GF-D8 (cell line): ENCODE data around the gene BRICD5.
"Not testable (repeated sequence)": the region's sequence is repeated elsewhere in the genome, so short reads cannot be mapped to it uniquely, and the experiment has no call there.

Source experiments
- DNase-seq: peaks from one replicate; lab custom pipeline; 2025; lab: John Stamatoyannopoulos, UW

The BRICD5 gene

GRCh38 chr16:2210386-2211365 lies at the start of gene BRICD5:
TSS of gene BRICD5 (minus strand) at chr16:2210863. CDS start at chr16:2210833, 30 bp downstream.
- DNase-seq, result no peak

DNA sequence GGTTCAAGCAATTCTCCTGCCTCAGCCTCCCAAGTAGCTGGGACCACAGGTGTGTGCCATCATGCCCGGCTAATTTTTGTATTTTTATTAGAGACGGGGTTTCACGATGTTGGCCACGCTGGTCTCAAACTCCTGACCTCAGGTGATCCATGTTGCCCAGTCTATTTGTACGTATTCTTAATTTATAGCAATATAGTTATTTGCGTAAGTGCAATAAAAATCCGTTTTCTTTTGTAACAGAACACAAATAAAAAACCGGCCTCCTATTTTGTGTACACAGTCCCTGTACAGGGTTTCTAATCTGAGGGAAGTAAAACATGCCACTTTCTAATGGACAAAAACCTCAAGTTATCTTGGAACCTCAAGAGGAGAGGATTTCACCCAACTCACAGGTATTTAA lies 49.6 kb upstream of the BRICD5 start:
- no peak for DNase-seq

GRCh38 chr16:2258530-2258929 lies 47.9 kb upstream of the BRICD5 start:
- not testable (repeated sequence) for DNase-seq

DNA sequence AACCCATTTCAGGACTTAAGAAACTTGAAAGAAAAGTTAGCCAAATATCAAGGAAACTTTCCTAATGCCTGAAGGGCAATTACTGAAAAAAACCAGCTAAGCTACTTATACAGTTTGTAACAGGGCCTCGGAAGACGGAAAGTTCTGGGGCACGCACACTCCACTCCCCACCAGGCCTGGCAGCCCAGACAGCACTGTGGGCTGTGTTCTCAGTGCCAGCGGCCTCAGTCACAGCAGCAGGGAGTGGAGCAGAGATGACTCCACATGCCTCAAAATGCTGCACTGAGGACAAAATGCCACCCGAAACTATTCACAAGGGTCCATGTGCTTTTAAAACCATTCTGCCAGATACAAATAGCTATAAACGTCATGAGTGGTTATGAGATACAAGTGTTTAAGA lies 47.1 kb upstream of the BRICD5 start:
- no peak for DNase-seq

GRCh38 chr16:2256531-2257140 lies 46.0 kb upstream of the BRICD5 start:
- DNase-seq, result no peak

- no peak for DNase-seq
Observed at GRCh38 chr16:2253293-2253692, 42.6 kb upstream of the BRICD5 start.

- DNase-seq, result no peak
Observed at GRCh38 chr16:2252806-2253148, 42.1 kb upstream of the BRICD5 start.

DNA sequence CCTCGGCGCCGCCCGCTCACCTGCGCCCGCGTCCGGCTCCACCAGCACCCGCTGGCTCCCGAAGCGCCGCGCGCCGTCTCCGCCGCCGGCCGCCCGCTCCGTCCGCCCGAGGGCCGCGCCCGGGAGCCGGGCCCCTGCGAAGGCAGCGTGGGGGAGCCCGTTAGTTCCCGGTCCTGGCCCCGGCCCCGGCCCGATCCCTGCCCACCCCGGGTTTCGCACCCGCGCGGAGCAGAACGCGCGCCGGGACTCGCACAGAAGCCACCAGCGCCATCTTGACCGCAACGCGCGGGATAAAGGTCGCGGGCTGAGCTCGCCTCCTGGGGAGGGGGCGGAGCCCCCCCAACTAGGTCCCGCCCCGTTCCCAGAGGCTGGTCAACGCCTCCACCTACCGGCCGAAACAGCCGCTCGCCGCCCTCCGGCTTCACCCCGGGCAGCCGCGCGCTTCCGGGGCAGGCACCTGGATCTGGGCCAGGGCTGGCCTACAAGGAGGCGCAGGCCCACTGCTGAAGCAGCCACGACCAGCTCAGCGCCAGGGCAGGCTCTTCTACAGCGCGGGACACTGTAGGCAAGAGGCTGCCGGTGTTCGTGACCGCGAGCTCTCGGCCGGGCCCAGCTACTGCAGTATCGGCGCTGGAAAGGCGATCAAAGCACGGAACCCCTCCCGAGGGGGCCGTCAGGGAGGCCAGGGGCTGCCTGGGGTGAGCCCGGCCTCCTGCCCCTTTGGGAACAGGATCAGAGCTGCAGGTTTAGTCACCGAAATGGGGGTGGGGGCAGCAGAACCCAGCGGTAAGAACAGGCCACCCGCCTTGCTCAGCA lies 40.8 kb upstream of the BRICD5 start, which contains the start of gene ECI1:
Gene ECI1, minus strand, starts transcription at position 292 of the 816 bp plus-strand sequence. Its CDS starts 21 bp downstream, at position 271.
- peak; percentile 89 for DNase-seq

GRCh38 chr16:2250652-2251295 lies 40.1 kb upstream of the BRICD5 start:
- no peak for DNase-seq

GRCh38 chr16:2246301-2246885 lies 35.7 kb upstream of the BRICD5 start:
- DNase-seq, result no peak

DNA sequence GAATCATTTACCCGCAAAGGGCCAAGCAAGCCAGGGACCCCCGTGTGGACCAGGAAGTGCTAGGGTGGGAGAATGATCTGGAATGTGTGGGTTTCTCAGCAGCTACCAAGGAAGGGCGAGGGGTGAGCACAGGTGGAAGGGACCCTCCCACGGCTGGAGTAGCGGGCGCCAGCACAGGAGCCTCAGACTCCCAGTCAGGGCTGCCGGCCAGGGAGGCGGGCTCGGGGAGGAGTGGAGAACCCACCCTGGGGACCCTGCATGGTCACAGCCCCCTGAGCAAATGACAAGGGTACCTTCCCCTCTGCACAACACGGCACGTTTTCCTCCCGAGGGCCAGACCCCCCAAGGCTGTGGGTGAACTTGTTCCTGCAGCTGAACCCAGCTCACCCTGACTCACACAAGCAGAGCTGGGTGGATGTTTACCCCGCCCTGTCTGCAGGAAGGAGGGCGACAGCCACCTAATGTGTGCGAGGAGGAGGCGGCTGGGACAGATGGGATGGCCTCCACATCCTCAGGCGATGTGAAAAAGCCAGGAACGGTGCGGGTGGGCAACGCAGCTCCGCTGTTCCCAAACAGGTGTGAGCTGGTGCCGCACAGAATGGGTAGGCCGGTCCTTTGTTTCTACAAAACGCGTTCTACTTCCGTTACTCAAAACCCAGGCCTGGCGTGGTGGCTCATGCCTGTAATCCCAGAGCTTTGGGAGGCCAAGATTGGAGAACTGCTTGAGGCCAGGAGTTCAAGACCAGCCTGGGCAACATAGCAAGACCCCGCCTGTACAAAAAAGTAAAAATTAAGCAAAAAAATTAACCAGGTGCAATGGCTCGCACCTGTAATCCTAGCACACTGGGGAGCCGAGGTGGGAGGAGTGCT lies 34.5 kb upstream of the BRICD5 start:
- DNase-seq, result no peak

DNA sequence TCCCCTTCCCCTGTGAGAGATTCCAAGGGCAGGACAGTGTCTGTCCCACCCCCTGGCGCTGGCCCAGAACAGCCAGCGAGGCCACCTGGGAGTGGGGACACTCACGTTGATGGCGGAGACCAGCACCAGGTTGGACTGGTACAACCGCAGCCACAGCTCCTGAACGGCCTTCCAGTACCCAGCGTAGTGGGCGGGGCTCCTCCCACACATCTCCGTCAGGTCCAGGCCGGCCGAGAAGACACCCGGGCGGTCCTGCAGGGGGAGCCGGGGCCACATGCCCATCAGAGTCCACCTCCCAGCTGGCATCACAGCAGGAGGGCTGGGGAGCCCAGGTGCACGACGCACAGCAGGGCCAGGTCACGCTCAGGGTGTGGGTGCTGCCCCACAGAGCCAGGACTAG lies 33.6 kb upstream of the BRICD5 start:
- no peak for DNase-seq

- DNase-seq, result no peak
Observed at GRCh38 chr16:2243781-2244180, 33.1 kb upstream of the BRICD5 start.

DNA sequence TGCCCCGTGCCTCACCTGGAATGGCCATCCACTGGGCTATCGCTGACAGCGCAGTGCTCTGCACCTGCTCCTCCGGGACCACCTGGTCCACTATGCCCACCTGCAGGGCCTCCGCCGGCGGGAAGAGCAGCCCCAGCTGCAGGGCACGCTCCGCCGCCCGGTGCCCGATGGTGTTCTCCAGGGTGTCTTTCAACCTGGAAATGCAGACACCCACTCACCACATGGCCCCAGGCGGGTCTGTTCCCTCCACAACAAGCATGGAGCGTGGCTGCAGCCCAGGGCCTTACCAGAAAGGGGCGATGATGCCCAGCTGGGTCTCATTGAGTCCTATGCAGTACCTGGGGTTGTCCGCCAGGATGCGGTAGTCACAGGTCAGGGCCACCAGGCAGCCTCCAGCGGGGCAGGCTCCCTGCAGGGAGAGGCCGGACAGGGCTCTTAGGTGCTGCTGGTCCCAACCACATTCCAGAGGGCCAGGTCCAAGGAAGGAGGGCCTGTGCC lies 32.4 kb upstream of the BRICD5 start:
- DNase-seq, result no peak

DNA sequence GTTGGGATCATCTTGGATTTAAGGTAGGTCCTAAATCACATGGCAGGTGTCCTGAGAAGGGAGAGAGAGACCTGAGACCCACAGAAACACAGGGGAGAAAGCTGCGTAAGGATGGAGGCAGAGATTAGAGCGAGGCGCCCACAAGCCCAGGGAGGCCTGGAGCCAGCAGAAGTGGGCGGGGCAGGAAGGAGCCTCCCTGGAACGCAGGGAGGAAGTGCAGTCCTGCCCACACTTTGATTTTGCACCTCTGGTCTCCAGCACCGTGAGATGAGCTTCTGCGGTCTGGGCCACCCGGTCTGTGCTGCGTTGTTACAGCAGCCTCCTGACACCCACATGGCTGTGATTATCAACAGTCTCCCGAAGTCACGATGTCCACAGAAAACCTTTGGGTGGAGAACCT lies 31.9 kb upstream of the BRICD5 start:
- DNase-seq, result no peak

- not testable (repeated sequence) for DNase-seq
Observed at GRCh38 chr16:2240331-2240730, 29.7 kb upstream of the BRICD5 start.

DNA sequence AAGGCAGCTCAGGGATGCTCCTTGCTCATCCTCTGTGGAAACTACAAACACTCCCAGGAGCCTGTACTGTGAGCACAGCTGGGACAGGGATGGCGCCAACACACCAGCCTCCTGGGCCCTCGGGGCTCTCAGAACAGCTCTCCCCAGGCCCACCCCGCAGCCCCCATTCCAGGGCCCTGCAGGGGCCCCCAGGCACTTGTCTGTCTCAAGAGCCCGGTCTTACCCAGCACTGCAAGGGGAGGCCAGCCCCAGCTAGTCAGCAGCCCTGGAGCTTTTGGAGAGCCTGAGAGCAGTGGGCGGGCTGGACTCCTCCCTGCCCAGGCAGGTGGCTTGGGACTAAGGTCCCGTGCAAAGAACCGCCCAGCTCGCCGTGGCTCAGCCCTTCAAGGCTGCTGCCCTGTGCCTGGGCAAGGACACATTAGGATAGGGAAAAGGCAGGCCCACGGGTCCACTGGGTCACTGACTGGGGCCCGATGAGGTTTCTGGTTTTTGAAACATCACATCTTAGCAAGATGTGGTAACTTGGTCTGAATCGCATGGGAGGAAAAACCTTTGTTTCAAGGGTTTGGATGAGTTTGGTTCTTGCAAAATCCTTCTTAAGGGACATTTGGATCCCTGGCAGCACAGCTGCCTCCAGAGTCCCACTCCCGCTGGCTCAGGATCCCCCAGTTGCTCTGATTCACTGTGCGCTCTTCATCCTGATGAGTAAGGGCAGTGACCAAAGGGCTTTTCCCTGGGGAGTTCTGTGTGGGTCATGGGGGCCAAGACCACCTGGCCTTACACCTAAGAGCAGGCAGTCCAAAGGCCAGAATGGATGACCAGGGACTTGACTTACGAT lies 28.4 kb upstream of the BRICD5 start:
- no peak for DNase-seq

DNA sequence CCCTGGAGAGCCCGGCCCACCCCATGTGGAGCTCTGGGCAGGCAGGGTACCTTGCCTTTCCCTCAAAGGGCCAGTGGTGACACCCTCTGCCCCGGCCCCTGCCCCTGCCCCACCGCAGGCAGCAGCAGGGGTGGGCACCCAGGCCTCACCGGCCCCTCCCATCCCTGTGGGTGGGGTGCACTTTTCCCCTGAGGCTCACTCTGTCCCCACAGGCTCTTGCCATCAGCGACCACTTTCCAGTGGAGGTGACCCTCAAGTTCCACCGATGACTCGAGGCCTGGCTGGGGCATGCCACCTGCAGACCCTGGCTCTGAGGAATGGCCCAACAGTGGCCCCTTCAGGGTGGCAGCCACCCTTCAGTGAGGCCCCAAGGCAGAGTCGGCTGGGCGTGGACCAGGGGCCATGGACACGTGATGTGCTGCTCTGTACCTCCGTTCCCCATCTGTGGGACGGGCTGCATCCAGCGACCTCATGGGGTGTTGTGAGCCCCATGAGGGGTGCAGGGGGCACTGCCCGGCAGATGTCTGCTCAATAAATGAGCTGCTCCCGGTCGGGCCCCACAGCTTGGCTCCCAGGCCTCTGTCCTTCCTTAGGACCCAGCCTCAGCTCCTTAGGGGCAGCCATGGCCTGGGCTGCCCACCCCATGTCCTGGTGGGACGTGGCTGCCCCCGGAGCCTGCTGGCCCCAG lies 27.6 kb upstream of the BRICD5 start:
- DNase-seq, result no peak
